ENCODE results near the gene VAMP3.

The VAMP3 gene

DNA sequence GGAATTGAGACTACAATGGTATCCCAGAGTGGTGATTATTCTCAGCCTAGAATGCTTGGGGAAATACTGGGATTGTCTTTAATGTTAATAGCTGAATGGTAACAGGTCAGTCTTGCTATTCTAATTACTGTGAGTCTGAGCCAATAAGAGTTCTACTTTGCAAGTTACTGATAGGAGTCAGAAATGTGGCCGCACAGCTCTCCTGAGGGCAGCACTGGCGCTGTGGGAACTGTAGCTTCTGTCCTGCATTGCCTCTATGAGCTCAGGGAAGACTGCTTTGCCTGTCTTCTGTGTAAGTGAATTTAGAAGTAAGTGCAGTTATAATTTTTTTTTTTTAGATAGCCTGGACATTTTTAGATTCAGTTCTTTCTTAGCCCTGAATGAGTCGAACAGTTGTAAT is 10.0 kb upstream of the VAMP3 start:
- H3K27ac ChIP-seq (ENCODE audit: extremely low read depth, low read depth, low read length), result no peak overlapping the region
- no peak for TF ChIP-seq ZNF202 (tag by site-specific recombination; IDR thresholded peaks at IDR 0.05; ENCODE audit: borderline replicate concordance)
- TF ChIP-seq, protein P1, sequence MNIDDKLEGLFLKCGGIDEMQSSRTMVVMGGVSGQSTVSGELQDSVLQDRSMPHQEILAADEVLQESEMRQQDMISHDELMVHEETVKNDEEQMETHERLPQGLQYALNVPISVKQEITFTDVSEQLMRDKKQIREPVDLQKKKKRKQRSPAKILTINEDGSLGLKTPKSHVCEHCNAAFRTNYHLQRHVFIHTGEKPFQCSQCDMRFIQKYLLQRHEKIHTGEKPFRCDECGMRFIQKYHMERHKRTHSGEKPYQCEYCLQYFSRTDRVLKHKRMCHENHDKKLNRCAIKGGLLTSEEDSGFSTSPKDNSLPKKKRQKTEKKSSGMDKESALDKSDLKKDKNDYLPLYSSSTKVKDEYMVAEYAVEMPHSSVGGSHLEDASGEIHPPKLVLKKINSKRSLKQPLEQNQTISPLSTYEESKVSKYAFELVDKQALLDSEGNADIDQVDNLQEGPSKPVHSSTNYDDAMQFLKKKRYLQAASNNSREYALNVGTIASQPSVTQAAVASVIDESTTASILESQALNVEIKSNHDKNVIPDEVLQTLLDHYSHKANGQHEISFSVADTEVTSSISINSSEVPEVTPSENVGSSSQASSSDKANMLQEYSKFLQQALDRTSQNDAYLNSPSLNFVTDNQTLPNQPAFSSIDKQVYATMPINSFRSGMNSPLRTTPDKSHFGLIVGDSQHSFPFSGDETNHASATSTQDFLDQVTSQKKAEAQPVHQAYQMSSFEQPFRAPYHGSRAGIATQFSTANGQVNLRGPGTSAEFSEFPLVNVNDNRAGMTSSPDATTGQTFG (tag by site-specific recombination; IDR thresholded peaks at IDR 0.05; ENCODE audit: borderline replicate concordance), result no peak
- H3K36me3 ChIP-seq (ENCODE audit: control insufficient read depth in 2 of 2, insufficient read depth in 1 of 2, low read length in 2 of 2), result peaks cover 4 to 5% of the 10 kb centered on the region in 2 experiments; a peak in 1 of 3 replicates
- H3K4me1 ChIP-seq (ENCODE audit: control insufficient read depth, insufficient read depth, low read length), result no peaks in the 10 kb centered on the region
- ChIA-PET CTCF (interaction anchor here (8.7 to 10.0 kb wide), 2 partner anchors 8 to 95 kb away, joined by 76 to 95 read pairs; no protein-coding TSS in a partner anchor), POLR2A (interaction anchor here (0.6 kb wide), 1 partner anchor 56 kb away, joined by 3 read pairs; no protein-coding TSS in a partner anchor)
- H3K4me3 ChIP-seq (ENCODE audit: low read depth, low read length), result no peak overlapping the region
- H3K9me3 ChIP-seq (ENCODE audit: control insufficient read depth, insufficient read depth, low read depth, low read length), result no peaks in the 10 kb centered on the region

- Histone ChIP-seq H3K27ac (ENCODE audit: extremely low read depth, low read depth, low read length) (no peak overlapping the region), H3K4me1 (ENCODE audit: control insufficient read depth, insufficient read depth, low read length) (no peaks in the 10 kb centered on the region), H3K4me3 (ENCODE audit: low read depth, low read length) (no peak overlapping the region), H3K9me3 (ENCODE audit: control insufficient read depth, insufficient read depth, low read depth, low read length) (no peaks in the 10 kb centered on the region), H3K36me3 (ENCODE audit: control insufficient read depth in 2 of 2, insufficient read depth in 1 of 2, low read length in 2 of 2) (no peaks in the 10 kb centered on the region)
- ChIA-PET POLR2A (no interaction called here), CTCF (interaction anchor here (0.6 to 10.0 kb wide), 4 partner anchors 8 to 99 kb away, joined by 3 to 95 read pairs (median 16); no protein-coding TSS in a partner anchor)
- TF ChIP-seq, protein P2, sequence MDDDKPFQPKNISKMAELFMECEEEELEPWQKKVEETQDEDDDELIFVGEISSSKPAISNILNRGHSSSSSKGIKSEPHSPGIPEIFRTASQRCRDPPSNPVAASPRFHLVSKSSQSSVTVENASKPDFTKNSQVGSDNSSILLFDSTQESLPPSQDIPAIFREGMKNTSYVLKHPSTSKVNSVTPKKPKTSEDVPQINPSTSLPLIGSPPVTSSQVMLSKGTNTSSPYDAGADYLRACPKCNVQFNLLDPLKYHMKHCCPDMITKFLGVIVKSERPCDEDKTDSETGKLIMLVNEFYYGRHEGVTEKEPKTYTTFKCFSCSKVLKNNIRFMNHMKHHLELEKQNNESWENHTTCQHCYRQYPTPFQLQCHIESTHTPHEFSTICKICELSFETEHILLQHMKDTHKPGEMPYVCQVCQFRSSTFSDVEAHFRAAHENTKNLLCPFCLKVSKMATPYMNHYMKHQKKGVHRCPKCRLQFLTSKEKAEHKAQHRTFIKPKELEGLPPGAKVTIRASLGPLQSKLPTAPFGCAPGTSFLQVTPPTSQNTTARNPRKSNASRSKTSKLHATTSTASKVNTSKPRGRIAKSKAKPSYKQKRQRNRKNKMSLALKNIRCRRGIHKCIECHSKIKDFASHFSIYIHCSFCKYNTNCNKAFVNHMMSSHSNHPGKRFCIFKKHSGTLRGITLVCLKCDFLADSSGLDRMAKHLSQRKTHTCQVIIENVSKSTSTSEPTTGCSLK (tag by site-specific recombination; IDR thresholded peaks at IDR 0.05), result no peak
- TF ChIP-seq, protein P3, sequence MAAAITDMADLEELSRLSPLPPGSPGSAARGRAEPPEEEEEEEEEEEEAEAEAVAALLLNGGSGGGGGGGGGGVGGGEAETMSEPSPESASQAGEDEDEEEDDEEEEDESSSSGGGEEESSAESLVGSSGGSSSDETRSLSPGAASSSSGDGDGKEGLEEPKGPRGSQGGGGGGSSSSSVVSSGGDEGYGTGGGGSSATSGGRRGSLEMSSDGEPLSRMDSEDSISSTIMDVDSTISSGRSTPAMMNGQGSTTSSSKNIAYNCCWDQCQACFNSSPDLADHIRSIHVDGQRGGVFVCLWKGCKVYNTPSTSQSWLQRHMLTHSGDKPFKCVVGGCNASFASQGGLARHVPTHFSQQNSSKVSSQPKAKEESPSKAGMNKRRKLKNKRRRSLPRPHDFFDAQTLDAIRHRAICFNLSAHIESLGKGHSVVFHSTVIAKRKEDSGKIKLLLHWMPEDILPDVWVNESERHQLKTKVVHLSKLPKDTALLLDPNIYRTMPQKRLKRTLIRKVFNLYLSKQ (tag by site-specific recombination; IDR thresholded peaks at IDR 0.05; ENCODE audit: borderline replicate concordance), result no peak
- TF ChIP-seq SCRT1 (tag by site-specific recombination; IDR thresholded peaks at IDR 0.05; ENCODE audit: borderline replicate concordance) (no peak), TRIM28 (IDR thresholded peaks at IDR 0.05; ENCODE audit: borderline replicate concordance, low read length) (no peak), ZNF132 (tag by site-specific recombination; IDR thresholded peaks at IDR 0.05; ENCODE audit: borderline replicate concordance) (no peak), ZBTB7A (tag by site-specific recombination; IDR thresholded peaks at IDR 0.05; ENCODE audit: low read depth) (no peak), ZBTB21 (tag by site-specific recombination; IDR thresholded peaks at IDR 0.05) (no peak), ZNF660 (tag by site-specific recombination; IDR thresholded peaks at IDR 0.05) (no peak), ZNF670 (tag by site-specific recombination; IDR thresholded peaks at IDR 0.05; ENCODE audit: low read depth) (no peak), PRDM10 (tag by site-specific recombination; IDR thresholded peaks at IDR 0.05) (no peak), ZNF561 (tag by site-specific recombination; IDR thresholded peaks at IDR 0.05; ENCODE audit: borderline replicate concordance) (no peak), ZNF473 (tag by site-specific recombination; IDR thresholded peaks at IDR 0.05) (no peak), ZNF354C (tag by site-specific recombination; IDR thresholded peaks at IDR 0.05; ENCODE audit: borderline replicate concordance, low read depth) (no peak), ZEB2 (tag by site-specific recombination; IDR thresholded peaks at IDR 0.05) (no peak), ZNF10 (tag by site-specific recombination; IDR thresholded peaks at IDR 0.05) (no peak)
- TF ChIP-seq, protein P4, sequence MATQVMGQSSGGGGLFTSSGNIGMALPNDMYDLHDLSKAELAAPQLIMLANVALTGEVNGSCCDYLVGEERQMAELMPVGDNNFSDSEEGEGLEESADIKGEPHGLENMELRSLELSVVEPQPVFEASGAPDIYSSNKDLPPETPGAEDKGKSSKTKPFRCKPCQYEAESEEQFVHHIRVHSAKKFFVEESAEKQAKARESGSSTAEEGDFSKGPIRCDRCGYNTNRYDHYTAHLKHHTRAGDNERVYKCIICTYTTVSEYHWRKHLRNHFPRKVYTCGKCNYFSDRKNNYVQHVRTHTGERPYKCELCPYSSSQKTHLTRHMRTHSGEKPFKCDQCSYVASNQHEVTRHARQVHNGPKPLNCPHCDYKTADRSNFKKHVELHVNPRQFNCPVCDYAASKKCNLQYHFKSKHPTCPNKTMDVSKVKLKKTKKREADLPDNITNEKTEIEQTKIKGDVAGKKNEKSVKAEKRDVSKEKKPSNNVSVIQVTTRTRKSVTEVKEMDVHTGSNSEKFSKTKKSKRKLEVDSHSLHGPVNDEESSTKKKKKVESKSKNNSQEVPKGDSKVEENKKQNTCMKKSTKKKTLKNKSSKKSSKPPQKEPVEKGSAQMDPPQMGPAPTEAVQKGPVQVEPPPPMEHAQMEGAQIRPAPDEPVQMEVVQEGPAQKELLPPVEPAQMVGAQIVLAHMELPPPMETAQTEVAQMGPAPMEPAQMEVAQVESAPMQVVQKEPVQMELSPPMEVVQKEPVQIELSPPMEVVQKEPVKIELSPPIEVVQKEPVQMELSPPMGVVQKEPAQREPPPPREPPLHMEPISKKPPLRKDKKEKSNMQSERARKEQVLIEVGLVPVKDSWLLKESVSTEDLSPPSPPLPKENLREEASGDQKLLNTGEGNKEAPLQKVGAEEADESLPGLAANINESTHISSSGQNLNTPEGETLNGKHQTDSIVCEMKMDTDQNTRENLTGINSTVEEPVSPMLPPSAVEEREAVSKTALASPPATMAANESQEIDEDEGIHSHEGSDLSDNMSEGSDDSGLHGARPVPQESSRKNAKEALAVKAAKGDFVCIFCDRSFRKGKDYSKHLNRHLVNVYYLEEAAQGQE (tag by site-specific recombination; IDR thresholded peaks at IDR 0.05), result no peak
- TF ChIP-seq, protein P5, sequence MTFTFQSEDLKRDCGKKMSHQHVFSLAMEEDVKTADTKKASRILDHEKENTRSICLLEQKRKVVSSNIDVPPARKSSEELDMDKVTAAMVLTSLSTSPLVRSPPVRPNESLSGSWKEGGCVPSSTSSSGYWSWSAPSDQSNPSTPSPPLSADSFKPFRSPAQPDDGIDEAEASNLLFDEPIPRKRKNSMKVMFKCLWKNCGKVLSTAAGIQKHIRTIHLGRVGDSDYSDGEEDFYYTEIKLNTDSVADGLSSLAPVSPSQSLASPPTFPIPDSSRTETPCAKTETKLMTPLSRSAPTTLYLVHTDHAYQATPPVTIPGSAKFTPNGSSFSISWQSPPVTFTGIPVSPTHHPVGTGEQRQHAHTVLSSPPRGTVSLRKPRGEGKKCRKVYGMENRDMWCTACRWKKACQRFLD (tag by site-specific recombination; IDR thresholded peaks at IDR 0.05), result no peak
Measured at GRCh38 chr1:7767176-7767575, 3.9 kb upstream of the VAMP3 start.

Data from HEK293 (cell line).